Natural killer cell (primary cell): ENCODE results near the gene ZNF414. TPM values are rescaled to one million over a fixed set of nuclear protein-coding genes. Genes with fewer than 3 reads are reported as not detected.
A peak's percentile ranks its signal among the peaks of the same experiment; 100 is the strongest.

Source experiments
- ATAC-seq, 3 donors: fragments of 150-1000 bp in 2 of 3; fragments of 200-7000 bp in 1 of 3; cut with Tn5 transposase; 1 replicate in 1 of 3; 2 replicates in 2 of 3; pipeline ENCODE4 v1.10.0; 2021; ENCODE audit warnings: mild to moderate bottlenecking in 2 of 3, moderate library complexity in 2 of 3
- DNase-seq, 2 donors: peaks; one replicate each; pipeline versions ENCODE4 v3.0.0 to v3.0.0-alpha.2; 2013 to 2021; ENCODE audit warnings: mixed read lengths in 1 of 2
- H3K27ac ChIP-seq: one replicate; pipeline ENCODE4 v1.5.1; 2013; ENCODE audit warnings: mild to moderate bottlenecking, low read length
- H3K27me3 ChIP-seq: one replicate; pipeline ENCODE4 v1.6.1; 2013; ENCODE audit warnings: low read length; ENCODE audit not compliant: control insufficient read depth, insufficient read depth
- H3K36me3 ChIP-seq: one replicate; pipeline ENCODE4 v1.6.1; 2013; ENCODE audit warnings: low read length; ENCODE audit not compliant: control insufficient read depth, insufficient read depth
- H3K4me1 ChIP-seq: one replicate; pipeline ENCODE4 v1.6.1; 2013; ENCODE audit warnings: low read length; ENCODE audit not compliant: control insufficient read depth, insufficient read depth
- H3K4me3 ChIP-seq: one replicate; pipeline ENCODE4 v1.5.1; 2013; ENCODE audit warnings: low read length
- H3K9me3 ChIP-seq: one replicate; pipeline ENCODE4 v1.6.1; 2013; ENCODE audit warnings: low read length; ENCODE audit not compliant: control insufficient read depth, insufficient read depth
- H3K27ac Mint-ChIP-seq, 2 donors: one replicate each; pipeline ENCODE4 v1.8.0; 2022; ENCODE audit warnings: mild to moderate bottlenecking in 2 of 2, mixed read lengths in 2 of 2, moderate library complexity in 1 of 2
- H3K27me3 Mint-ChIP-seq, 2 donors: one replicate each; pipeline ENCODE4 v1.8.0; 2022; ENCODE audit warnings: low read depth in 2 of 2, mixed read lengths in 2 of 2
- H3K36me3 Mint-ChIP-seq: one replicate; pipeline ENCODE4 v1.8.0; 2022; ENCODE audit warnings: mixed read lengths
- H3K4me1 Mint-ChIP-seq, 2 donors: one replicate each; pipeline ENCODE4 v1.8.0; 2022; ENCODE audit warnings: mixed read lengths in 2 of 2
- H3K4me3 Mint-ChIP-seq: one replicate; pipeline ENCODE4 v1.8.0; 2022; ENCODE audit warnings: mild to moderate bottlenecking, moderate library complexity, mixed read lengths
- H3K9me3 Mint-ChIP-seq, 2 donors: one replicate each; pipeline ENCODE4 v1.8.0; 2022; ENCODE audit warnings: mixed read lengths in 2 of 2
- WGBS: methylation state at CpG from one replicate; pipeline ENCODE4 v1.1.7; 2013; ENCODE audit warnings: missing lambda C conversion rate; ENCODE audit not compliant: insufficient coverage; 5-methylcytosine and 5-hydroxymethylcytosine counted together
- intact Hi-C: fragments of 100-400 bp; cut with micrococcal nuclease; formaldehyde crosslinking; loops from one replicate; pipeline ENCODE4 v1.14.2; 2022
- total RNA-seq, 4 donors: library from RNA; stranded (reverse); fragments of 120-200 nt in 1 of 4; gene quantifications; one replicate each; pipeline versions ENCODE4 v1.2.3 to v1.2.4, GENCODE V29; 2013 to 2022
- TF ChIP-seq, protein P1 (sequence below): fragments of 200-600 bp; IDR thresholded peaks from one replicate; pipeline ENCODE4 v1.8.0; 2022; ENCODE audit warnings: antibody characterized with exemption

ZNF414 gene
- total RNA-seq, 3 donors from 2014 or later (not counting 1 experiment from before 2014, with no cell fraction given) = 42.1 to 46.4 (median 42.3) TPM

DNA sequence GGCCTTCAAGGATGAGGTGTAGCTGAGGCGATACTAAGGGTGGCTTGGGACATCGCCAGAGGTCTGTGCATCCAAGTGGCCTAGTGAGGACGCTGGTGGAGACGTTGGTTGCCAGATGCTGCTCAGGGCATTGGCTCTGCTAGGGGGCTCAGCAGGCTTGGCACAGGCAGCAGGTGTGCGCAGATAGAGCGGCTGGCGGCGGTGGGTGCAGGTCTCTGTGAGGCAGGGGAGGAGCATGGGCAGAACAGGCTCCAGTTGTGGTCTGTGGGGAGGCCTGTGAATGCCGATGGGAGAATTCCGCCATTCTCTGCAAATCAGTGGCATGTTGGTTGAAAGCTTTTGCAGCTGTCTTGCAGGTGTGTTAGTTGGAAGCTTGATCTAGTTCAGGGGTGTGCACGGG lies 32.8 kb downstream of the ZNF414 start:
- DNase-seq (no peak), ATAC-seq (peak in 1 of 3 donors; percentile 14)
- H3K36me3 Mint-ChIP-seq = no peaks in the 10 kb centered on the region
- H3K4me1 Mint-ChIP-seq = peaks cover 33 to 46% of the 10 kb centered on the region in 2 donors
- no peaks in the 10 kb centered on the region for H3K27me3 ChIP-seq
- intact Hi-C loops = no loop called here
- peaks cover 45% of the 10 kb centered on the region for H3K4me1 ChIP-seq
- peaks cover 45% of the 10 kb centered on the region for H3K36me3 ChIP-seq
- H3K27ac ChIP-seq = no peak overlapping the region
- H3K4me3 ChIP-seq = no peak overlapping the region
- peak overlapping the region; percentile 79 to 80 for H3K27ac Mint-ChIP-seq
- TF ChIP-seq, protein P1, sequence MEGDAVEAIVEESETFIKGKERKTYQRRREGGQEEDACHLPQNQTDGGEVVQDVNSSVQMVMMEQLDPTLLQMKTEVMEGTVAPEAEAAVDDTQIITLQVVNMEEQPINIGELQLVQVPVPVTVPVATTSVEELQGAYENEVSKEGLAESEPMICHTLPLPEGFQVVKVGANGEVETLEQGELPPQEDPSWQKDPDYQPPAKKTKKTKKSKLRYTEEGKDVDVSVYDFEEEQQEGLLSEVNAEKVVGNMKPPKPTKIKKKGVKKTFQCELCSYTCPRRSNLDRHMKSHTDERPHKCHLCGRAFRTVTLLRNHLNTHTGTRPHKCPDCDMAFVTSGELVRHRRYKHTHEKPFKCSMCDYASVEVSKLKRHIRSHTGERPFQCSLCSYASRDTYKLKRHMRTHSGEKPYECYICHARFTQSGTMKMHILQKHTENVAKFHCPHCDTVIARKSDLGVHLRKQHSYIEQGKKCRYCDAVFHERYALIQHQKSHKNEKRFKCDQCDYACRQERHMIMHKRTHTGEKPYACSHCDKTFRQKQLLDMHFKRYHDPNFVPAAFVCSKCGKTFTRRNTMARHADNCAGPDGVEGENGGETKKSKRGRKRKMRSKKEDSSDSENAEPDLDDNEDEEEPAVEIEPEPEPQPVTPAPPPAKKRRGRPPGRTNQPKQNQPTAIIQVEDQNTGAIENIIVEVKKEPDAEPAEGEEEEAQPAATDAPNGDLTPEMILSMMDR = no peak
- H3K9me3 Mint-ChIP-seq = no peaks in the 10 kb centered on the region
- no peaks in the 10 kb centered on the region for H3K27me3 Mint-ChIP-seq
- H3K9me3 ChIP-seq = no peaks in the 10 kb centered on the region
- 56% methylated on average over 10 of the region's 11 CpGs for WGBS
- H3K4me3 Mint-ChIP-seq = peak overlapping the region; percentile 42

- TF ChIP-seq, protein P1 = no peak
- H3K27me3 Mint-ChIP-seq = no peaks in the 10 kb centered on the region
- 90% methylated on average over 2 of the region's 3 CpGs for WGBS
Observed at GRCh38 chr19:8478598-8478997, 35.4 kb downstream of the ZNF414 start.

GRCh38 chr19:8477889-8478288 lies 36.1 kb downstream of the ZNF414 start:
- no peaks in the 10 kb centered on the region for H3K9me3 ChIP-seq
- Mint-ChIP-seq H3K36me3 (peaks cover 8% of the 10 kb centered on the region), H3K4me1 (peaks cover 33 to 49% of the 10 kb centered on the region in 2 donors), H3K27ac (peak overlapping the region; percentile 59 to 86), H3K9me3 (no peaks in the 10 kb centered on the region), H3K4me3 (peak overlapping the region; percentile 4), H3K27me3 (no peaks in the 10 kb centered on the region)
- peaks cover 50% of the 10 kb centered on the region for H3K36me3 ChIP-seq
- ATAC-seq (peak; percentile 35 to 48 (median 40)), DNase-seq (no peak)
- peaks cover 50% of the 10 kb centered on the region for H3K4me1 ChIP-seq
- TF ChIP-seq, protein P1 = no peak
- intact Hi-C loops = no loop called here
- 32% methylated on average over 4 of the region's 4 CpGs for WGBS
- no peak overlapping the region for H3K4me3 ChIP-seq
- no peak overlapping the region for H3K27ac ChIP-seq
- H3K27me3 ChIP-seq = no peaks in the 10 kb centered on the region

More at GRCh38 chr19:8478598-8478997, 35.4 kb downstream of the ZNF414 start:
- Histone ChIP-seq H3K27me3 (no peaks in the 10 kb centered on the region), H3K4me1 (peaks cover 47% of the 10 kb centered on the region), H3K36me3 (peaks cover 51% of the 10 kb centered on the region), H3K9me3 (no peaks in the 10 kb centered on the region), H3K27ac (no peak overlapping the region), H3K4me3 (no peak overlapping the region)
- intact Hi-C loops = no loop called here
- Mint-ChIP-seq H3K27ac (peak overlapping the region; percentile 59 to 86), H3K4me3 (no peak overlapping the region), H3K9me3 (no peaks in the 10 kb centered on the region), H3K36me3 (peaks cover 5% of the 10 kb centered on the region), H3K4me1 (peaks cover 33 to 49% of the 10 kb centered on the region in 2 donors)
- DNase-seq = no peak
- ATAC-seq = no peak

DNA sequence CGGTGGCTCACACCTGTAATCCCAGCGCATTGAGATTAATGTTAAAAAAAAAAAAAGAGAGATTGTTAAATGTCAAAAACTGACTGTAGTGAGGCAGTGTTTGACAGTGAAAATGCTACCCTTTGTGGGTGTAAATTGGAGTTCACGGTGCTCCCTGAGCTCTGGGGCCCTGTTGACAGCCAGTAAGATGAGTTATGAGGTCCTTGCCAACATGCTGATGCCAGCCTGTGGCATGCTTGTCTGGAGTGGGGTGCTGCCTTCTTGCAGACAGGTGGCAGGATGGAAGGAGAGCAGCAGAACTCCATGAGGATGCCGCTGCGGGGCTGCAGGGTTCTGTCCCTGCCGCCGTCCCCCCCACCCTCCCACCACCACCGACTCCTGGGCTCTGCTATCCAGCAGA lies 37.4 kb downstream of the ZNF414 start:
- Mint-ChIP-seq H3K27ac (peak overlapping the region; percentile 48 to 63), H3K27me3 (no peaks in the 10 kb centered on the region), H3K9me3 (no peaks in the 10 kb centered on the region), H3K4me1 (peaks cover 30 to 37% of the 10 kb centered on the region in 2 donors), H3K4me3 (no peak overlapping the region), H3K36me3 (peaks cover 8% of the 10 kb centered on the region)
- WGBS = 91% methylated on average over 7 of the region's 8 CpGs
- H3K4me1 ChIP-seq = peaks cover 51% of the 10 kb centered on the region
- no peak for ATAC-seq
- no peaks in the 10 kb centered on the region for H3K9me3 ChIP-seq
- no peak overlapping the region for H3K27ac ChIP-seq
- H3K4me3 ChIP-seq = no peak overlapping the region
- DNase-seq = no peak
- intact Hi-C loops = no loop called here
- H3K36me3 ChIP-seq = peaks cover 53% of the 10 kb centered on the region
- TF ChIP-seq, protein P1 = no peak
- H3K27me3 ChIP-seq = no peaks in the 10 kb centered on the region
